GM19240 (cell line): Measurements from ENCODE around the gene IGFBP5.

Experiments used
- DNase-seq: peaks from one replicate; pipeline ENCODE4 v3.0.0; 2011; ENCODE audit warnings: low spot score; ENCODE audit not compliant: insufficient read length

The IGFBP5 gene

GRCh38 chr2:216665717-216666116, 29.6 kb downstream of the IGFBP5 start:
- no peak for DNase-seq

- DNase-seq: no peak
These were observed 30.1 kb downstream of the IGFBP5 start for GRCh38 chr2:216665242-216665641.

- DNase-seq: no peak
These were observed 30.7 kb downstream of the IGFBP5 start for GRCh38 chr2:216664593-216665034.

- no peak for DNase-seq
These were observed 31.5 kb downstream of the IGFBP5 start for GRCh38 chr2:216663846-216664245.

GRCh38 chr2:216663106-216663505, 32.2 kb downstream of the IGFBP5 start:
- no peak for DNase-seq

GRCh38 chr2:216661639-216662375, 33.5 kb downstream of the IGFBP5 start:
- DNase-seq: no peak

GRCh38 chr2:216661051-216661450, 34.3 kb downstream of the IGFBP5 start:
- no peak for DNase-seq

- DNase-seq: no peak
These were observed 34.9 kb downstream of the IGFBP5 start for GRCh38 chr2:216660496-216660895.

- DNase-seq: no peak
These were observed 36.1 kb downstream of the IGFBP5 start for GRCh38 chr2:216659276-216659675.

- no peak for DNase-seq
These were observed 36.6 kb downstream of the IGFBP5 start for GRCh38 chr2:216658757-216659156.

- no peak for DNase-seq
These were observed 37.4 kb downstream of the IGFBP5 start for GRCh38 chr2:216657980-216658379.

- DNase-seq: no peak
These were observed 38.1 kb downstream of the IGFBP5 start for GRCh38 chr2:216657086-216657855.

GRCh38 chr2:216654528-216655052, 40.8 kb downstream of the IGFBP5 start:
- no peak for DNase-seq

GRCh38 chr2:216653931-216654365, 41.4 kb downstream of the IGFBP5 start:
- DNase-seq: no peak

- DNase-seq: no peak
These were observed 42.1 kb downstream of the IGFBP5 start for GRCh38 chr2:216653093-216653799.

- no peak for DNase-seq
These were observed 42.8 kb downstream of the IGFBP5 start for GRCh38 chr2:216652566-216652965.

GRCh38 chr2:216651351-216651881, 43.9 kb downstream of the IGFBP5 start:
- DNase-seq: no peak

- no peak for DNase-seq
These were observed 44.6 kb downstream of the IGFBP5 start for GRCh38 chr2:216650626-216651257.

- DNase-seq: no peak
These were observed 45.8 kb downstream of the IGFBP5 start for GRCh38 chr2:216649574-216649973.

- DNase-seq: no peak
These were observed 47.2 kb downstream of the IGFBP5 start for GRCh38 chr2:216648105-216648504.

- DNase-seq: no peak
These were observed 49.2 kb downstream of the IGFBP5 start for GRCh38 chr2:216646116-216646515.
